ENCODE results near the gene PHLPP2. TPM values are rescaled to one million over a fixed set of nuclear protein-coding genes. Genes with fewer than 3 reads are reported as not detected.

PHLPP2 gene
- total RNA-seq, 1 donor from 2014 or later = 3.4 TPM

DNA sequence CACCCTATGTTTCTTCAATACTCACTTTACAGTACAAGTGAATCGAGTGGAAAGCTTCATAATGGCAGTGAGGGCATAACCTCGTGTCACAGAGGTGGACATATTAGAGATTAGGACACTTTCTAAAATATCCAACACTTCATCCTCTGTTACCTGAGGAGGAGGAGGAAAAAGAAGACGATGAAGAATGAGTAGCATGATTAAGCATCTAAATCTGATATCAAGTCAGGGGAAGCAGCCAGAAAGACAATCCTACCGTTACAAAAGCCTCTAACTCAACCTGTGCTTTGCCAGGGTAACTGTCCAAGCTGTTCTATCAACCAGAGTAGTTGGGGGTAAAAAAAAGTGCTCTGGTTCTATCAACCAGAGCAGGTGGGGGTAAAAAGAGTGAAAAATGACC, 23.7 kb upstream of the PHLPP2 start:
- TF ChIP-seq, protein P1, sequence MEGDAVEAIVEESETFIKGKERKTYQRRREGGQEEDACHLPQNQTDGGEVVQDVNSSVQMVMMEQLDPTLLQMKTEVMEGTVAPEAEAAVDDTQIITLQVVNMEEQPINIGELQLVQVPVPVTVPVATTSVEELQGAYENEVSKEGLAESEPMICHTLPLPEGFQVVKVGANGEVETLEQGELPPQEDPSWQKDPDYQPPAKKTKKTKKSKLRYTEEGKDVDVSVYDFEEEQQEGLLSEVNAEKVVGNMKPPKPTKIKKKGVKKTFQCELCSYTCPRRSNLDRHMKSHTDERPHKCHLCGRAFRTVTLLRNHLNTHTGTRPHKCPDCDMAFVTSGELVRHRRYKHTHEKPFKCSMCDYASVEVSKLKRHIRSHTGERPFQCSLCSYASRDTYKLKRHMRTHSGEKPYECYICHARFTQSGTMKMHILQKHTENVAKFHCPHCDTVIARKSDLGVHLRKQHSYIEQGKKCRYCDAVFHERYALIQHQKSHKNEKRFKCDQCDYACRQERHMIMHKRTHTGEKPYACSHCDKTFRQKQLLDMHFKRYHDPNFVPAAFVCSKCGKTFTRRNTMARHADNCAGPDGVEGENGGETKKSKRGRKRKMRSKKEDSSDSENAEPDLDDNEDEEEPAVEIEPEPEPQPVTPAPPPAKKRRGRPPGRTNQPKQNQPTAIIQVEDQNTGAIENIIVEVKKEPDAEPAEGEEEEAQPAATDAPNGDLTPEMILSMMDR (IDR thresholded peaks at IDR 0.05; ENCODE audit: borderline replicate concordance) = no peak
- Histone ChIP-seq H3K27ac (replicated peaks) (no peak overlapping the region), H3K4me1 (peaks cover 3% of the 10 kb centered on the region), H3K27me3 (ENCODE audit: low read depth) (no peaks in the 10 kb centered on the region), H3K9me3 (replicated peaks) (no peaks in the 10 kb centered on the region), H3K36me3 (peaks cover 84% of the 10 kb centered on the region), H3K4me3 (no peak overlapping the region)
- intact Hi-C loops (cut with micrococcal nuclease) = no loop called here
- DNase-seq = no peak

DNA sequence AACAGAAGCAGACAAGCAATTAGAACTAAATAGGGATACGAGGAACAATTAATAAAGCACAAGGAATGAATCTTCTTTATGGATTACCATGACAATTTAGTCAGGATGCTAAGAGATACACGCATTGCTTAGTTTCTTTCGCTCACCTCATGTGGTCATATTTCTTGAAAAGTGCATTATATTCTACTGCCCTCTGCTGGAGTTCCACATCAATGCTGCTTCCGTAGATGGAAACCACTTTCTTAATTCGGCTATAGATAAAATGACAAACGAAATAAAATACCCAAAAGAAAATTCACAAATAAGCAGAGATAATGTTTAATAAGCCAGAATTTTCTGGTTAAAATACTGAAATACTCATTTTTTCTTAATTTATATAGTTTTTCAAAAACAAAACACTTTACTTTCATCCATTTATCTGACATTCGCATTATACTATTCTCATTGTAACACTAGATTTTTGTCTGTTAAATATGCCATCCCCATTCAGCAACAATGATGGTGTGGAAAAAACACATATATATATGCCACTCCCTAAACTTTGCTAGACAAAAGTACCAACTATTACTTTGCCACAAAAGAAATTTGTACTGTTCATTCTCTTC, 22.0 kb upstream of the PHLPP2 start:
- H3K27me3 ChIP-seq (ENCODE audit: low read depth) = no peaks in the 10 kb centered on the region
- TF ChIP-seq, protein P1 (IDR thresholded peaks at IDR 0.05; ENCODE audit: borderline replicate concordance) = peak; percentile 78
- intact Hi-C loops (cut with micrococcal nuclease) = no loop called here
- peaks cover 10% of the 10 kb centered on the region for H3K4me1 ChIP-seq
- H3K4me3 ChIP-seq = no peak overlapping the region
- H3K27ac ChIP-seq (replicated peaks) = no peak overlapping the region
- peaks cover 90% of the 10 kb centered on the region for H3K36me3 ChIP-seq
- no peak for DNase-seq
- H3K9me3 ChIP-seq (replicated peaks) = no peaks in the 10 kb centered on the region

DNA sequence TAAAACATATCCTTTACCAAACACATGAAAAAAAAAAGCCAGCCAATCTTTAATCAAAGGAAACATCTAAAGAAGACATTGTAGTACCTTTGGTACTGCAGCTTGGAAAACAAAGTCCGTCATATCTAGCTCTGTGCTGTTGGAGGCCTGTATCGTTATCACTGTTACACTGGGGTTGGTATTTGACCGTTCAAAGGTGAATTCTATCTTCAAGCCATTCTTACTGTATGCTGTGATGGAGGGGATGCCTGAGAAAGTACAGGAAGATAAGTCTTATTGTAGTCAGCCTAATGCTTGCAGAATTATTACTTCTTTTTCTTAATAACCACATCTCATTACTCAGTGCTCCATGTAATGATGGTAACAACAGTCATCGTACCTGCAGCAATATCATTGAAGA, 14.4 kb upstream of the PHLPP2 start:
- TF ChIP-seq, protein P1 (IDR thresholded peaks at IDR 0.05; ENCODE audit: borderline replicate concordance) = no peak
- intact Hi-C loops (cut with micrococcal nuclease) = no loop called here
- no peak for DNase-seq
- peaks cover 10% of the 10 kb centered on the region for H3K4me1 ChIP-seq
- no peak overlapping the region for H3K27ac ChIP-seq (replicated peaks)
- H3K4me3 ChIP-seq = no peak overlapping the region
- no peaks in the 10 kb centered on the region for H3K9me3 ChIP-seq (replicated peaks)
- peaks cover 92% of the 10 kb centered on the region for H3K36me3 ChIP-seq
- H3K27me3 ChIP-seq (ENCODE audit: low read depth) = no peaks in the 10 kb centered on the region

DNA sequence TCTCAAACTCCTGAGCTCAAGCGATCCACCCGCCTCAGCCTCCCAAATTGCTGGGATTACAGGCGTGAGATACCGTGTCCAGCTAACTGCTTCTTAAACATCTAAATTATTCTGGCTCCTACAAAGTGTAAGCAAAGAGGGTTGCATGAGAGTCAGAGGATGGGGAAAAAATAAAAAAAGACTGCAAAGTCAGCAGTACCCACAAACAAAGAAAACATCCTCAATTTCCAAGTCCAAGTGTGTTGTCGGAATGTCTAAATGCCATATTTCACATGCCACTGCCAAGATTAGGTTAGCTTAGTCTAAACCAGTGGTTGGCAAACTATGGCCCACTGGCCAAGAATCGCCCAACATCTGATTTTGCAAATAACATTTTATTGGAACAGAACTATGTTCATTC, 13.0 kb upstream of the PHLPP2 start:
- Histone ChIP-seq H3K27ac (replicated peaks) (no peak overlapping the region), H3K27me3 (ENCODE audit: low read depth) (no peaks in the 10 kb centered on the region), H3K36me3 (peaks cover 92% of the 10 kb centered on the region), H3K4me1 (no peaks in the 10 kb centered on the region), H3K9me3 (replicated peaks) (no peaks in the 10 kb centered on the region), H3K4me3 (no peak overlapping the region)
- TF ChIP-seq, protein P1 (IDR thresholded peaks at IDR 0.05; ENCODE audit: borderline replicate concordance) = no peak
- DNase-seq = no peak
- intact Hi-C loops (cut with micrococcal nuclease) = no loop called here

DNA sequence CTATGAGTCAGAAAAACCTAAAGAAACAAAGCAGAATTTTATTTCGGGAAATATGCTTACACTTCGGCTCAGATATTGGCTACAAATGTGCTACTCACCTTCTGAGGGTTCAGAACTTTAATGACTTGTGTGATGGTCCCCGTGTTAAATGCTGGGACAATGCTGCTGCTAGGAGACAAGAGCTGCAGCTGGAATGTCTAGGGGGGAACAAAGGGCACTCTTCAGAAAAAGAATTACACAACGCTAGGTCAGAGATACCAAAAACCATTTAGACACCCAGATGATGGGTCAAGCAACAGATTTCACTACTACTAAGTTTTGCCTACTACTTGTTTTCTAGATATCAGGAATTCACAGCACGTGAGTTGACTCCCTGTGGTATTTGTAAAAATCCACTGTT, 10.0 kb upstream of the PHLPP2 start:
- intact Hi-C loops (cut with micrococcal nuclease) = no loop called here

More for the DNA sequence above, 10.0 kb upstream of the PHLPP2 start:
- Histone ChIP-seq H3K9me3 (replicated peaks) (no peaks in the 10 kb centered on the region), H3K4me1 (no peaks in the 10 kb centered on the region), H3K27me3 (ENCODE audit: low read depth) (no peaks in the 10 kb centered on the region), H3K36me3 (peaks cover 89% of the 10 kb centered on the region), H3K4me3 (no peak overlapping the region), H3K27ac (replicated peaks) (no peak overlapping the region)
- TF ChIP-seq, protein P1 (IDR thresholded peaks at IDR 0.05; ENCODE audit: borderline replicate concordance) = no peak
- no peak for DNase-seq

All from left ventricle myocardium inferior (tissue), 1 donor.